Activated CD8-positive, alpha-beta memory T cell treated with anti-CD3 and anti-CD28 coated beads for 48 hours (primary cell): Measurements from ENCODE around the gene SGCE.

Experiments
- DNase-seq, 3 experiments: peaks; one replicate each; pipeline ENCODE4 v3.0.0-alpha.2; 2020; ENCODE audit warnings: low read depth in 2 of 3, low spot score in 2 of 3

The SGCE gene

DNA sequence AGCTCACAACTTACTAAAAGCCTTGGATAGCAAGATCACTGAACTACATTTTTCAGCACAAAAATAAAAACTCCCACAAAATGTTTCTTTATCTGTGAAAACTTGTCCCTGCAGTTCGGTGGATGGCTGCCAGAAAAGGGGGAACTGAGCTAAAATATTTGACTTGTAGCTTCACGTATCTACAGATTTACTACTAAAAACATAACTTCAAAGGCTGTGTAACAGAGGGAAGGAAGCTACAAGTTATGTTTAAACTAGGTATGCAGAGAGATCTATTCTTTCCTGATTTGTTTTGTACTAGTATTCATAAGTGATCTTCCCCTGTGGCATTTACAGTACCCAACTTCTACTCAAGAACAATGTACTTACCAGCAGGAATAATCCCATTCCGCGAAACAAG, 25.1 kb downstream of the SGCE start:
- no peak for DNase-seq

- no peak for DNase-seq
Observed at GRCh38 chr7:94623820-94624219, 32.1 kb downstream of the SGCE start.

DNA sequence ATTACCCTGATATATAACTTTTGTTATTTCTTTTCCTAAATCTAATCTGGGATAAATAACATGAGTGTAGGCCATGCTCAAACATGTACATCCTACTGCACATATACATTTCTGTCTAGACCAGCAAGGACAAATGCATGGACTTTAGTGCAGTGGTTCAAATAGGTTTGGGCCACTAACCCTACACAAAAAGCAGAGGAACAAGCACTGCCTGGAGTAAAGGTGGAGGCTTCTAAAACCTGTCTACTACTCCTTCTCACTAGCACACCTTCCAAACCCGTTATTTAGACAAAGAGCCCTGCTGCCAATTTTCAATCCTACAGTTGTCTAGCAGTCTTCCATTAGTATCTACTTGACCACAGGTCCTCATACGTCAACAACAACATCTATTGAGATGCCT, 34.8 kb downstream of the SGCE start:
- DNase-seq, result no peak

DNA sequence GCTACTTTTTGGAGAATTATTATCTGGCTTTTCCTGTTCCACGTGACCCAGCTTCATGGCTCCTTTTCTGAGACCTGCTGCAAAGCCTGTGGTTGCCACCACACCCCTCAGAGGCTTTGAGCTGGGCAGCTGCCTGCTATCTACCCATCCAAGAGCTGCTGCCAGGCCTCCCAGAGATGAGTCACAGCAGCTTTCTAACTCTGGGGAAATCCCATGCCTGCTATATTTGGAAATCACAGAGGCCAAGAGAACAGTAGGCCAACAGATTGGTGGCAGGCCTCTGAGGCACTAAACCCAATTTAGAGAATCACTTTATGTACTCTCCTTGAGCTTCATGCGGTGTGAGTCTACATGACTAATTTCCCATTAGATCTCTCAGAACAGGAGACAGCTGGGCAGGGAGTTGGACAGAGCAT, 35.2 kb downstream of the SGCE start:
- DNase-seq, result peak; percentile 6 to 30 (median 17)

DNA sequence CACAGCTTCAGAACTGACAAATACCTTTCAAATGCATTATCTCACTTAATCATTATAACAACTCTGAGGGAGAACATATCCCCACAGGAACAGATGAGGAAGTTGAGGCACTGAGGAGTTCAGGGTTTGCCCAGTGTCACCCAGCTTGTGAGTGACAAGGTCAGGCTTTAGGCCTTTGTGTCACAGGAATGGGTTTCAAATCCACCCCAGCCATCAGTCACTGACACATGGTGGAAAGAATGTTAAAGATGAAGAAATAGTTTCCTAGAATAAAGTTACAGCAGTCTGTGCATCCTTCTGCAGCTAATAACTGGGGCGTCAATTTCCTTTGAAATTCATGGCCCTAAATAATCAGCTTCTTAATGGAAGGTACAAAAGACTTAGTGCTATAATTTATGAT, 37.8 kb downstream of the SGCE start:
- no peak for DNase-seq

DNA sequence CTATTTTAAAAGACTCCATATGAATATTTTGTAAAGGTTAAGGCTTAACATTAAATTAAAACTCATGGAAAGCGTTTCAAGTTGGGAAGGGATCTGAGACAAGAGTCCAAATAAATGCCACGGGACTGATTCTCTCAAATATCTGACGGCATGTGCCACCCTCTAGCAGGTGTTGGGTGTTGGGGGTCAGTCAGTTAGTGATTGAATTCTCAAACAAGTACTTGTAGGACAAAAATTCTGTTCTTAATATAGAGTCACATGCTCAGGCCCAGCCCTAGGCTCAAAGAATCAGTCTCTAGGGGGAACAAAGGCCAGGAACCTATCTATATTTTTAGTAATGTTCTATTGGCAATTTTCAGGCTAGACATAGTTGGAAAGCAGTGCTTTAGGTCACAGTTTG, 39.1 kb downstream of the SGCE start:
- DNase-seq, result no peak

GRCh38 chr7:94615666-94616065, 40.3 kb downstream of the SGCE start:
- no peak for DNase-seq

GRCh38 chr7:94612661-94613060, 43.3 kb downstream of the SGCE start:
- DNase-seq, result no peak

DNA sequence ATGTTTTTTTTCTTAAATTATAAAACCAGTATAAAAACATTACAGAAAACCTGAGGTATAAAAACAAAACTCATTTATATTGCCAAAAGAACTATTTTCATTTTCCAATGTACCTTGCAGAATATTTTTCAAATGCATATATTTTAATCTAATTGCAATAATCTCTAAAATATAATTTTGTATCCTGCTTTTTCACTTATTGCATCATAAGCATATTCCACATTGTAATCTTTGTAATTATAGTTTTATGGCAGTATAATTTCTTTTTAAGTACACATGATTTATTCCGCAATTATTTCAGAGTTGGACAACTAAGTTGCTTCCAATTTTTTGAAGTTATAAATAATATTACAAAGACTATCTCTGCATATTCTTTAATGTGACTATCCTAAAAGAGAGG, 43.7 kb downstream of the SGCE start:
- no peak for DNase-seq

DNA sequence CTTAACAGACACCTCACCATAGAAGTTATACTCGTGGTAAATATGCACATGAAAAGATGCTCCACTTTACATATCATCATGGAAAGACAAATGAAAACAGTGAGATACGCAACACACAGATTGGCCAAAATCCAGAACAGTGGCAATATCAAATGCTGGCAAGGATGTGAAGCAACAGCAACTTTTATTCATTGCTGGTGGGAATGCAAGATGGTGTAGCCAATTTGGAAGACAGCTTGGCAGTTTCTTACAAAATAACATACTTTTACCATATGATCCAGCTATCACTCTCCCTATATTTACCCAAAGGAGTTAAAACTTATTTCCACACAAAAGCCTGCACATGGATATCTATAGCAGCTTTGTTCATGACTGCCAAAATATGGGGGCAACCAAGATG, 46.4 kb downstream of the SGCE start:
- DNase-seq, result no peak

DNA sequence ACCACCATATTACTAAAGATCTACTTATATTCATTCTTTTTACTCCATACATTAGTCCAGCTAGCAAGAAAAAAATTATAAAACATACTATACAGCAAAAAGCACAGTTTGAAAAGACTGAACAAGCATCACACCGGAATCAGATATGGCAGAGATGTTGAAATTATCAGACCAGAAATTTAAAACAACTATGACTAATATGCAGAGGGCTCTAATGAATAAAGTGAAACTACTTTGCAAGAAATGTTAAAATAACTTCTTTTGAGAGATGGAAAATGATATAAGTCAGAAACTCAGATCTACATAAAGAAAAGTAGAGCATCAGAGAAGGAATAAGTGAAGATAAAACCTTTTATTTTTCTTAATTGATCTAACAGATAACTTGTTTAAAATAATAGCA, 50.9 kb downstream of the SGCE start:
- no peak for DNase-seq

GRCh38 chr7:94602181-94602580, 53.8 kb downstream of the SGCE start:
- no peak for DNase-seq

DNA sequence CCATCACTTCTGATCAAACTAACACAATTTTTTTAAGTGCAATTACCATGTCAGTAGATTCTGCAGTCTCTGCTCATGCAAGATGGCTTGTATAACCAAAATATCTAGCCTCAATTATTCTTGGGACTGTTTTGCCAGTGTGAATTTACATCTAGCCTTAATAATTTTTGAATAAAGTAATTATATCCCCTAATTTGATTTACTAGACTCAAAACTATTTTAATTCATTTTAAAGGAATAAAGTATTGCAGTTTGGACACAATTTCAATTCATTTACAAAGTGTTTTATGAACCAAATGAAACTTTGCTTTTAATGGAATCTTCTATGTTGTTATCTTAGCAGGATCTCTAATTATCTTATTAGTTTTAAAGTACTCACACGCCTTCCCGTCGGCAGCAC, 55.7 kb downstream of the SGCE start:
- DNase-seq, result no peak

- DNase-seq, result no peak
Observed at GRCh38 chr7:94595717-94596116, 60.2 kb downstream of the SGCE start.

GRCh38 chr7:94594882-94595281, 61.1 kb downstream of the SGCE start:
- no peak for DNase-seq

GRCh38 chr7:94591176-94591575, 64.8 kb downstream of the SGCE start:
- DNase-seq, result no peak

- no peak for DNase-seq
Observed at GRCh38 chr7:94590526-94591162, 65.3 kb downstream of the SGCE start.

- DNase-seq, result no peak
Observed at GRCh38 chr7:94588075-94588474, 67.9 kb downstream of the SGCE start.

GRCh38 chr7:94584113-94584512, 71.8 kb downstream of the SGCE start:
- no peak for DNase-seq

DNA sequence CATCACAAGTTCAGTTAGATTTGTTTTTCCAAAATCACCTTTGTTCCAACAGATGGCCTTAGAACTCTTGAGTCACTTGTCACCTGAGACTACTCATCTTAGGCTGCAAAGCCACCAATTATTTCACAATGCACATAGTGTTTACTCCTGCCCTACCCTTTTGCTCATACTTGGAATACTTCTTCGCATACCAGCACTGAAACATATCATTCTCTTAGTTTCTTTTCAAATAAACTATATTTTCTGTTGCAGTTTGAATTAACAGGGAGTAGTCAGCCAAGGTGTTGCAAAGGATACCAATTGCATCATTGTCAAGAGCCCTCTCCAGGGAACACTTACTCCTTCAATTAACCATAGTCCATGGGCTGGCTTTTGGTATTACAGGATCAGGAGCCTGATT, 75.3 kb downstream of the SGCE start:
- DNase-seq, result no peak

- no peak for DNase-seq
Observed at GRCh38 chr7:94579470-94579869, 76.5 kb downstream of the SGCE start.

- no peak for DNase-seq
Observed at GRCh38 chr7:94578614-94579013, 77.3 kb downstream of the SGCE start.

GRCh38 chr7:94577357-94577756, 78.6 kb downstream of the SGCE start:
- no peak for DNase-seq

- DNase-seq, result no peak
Observed at GRCh38 chr7:94576316-94576715, 79.6 kb downstream of the SGCE start.
